Astrocyte (in vitro differentiated cells and primary cell): Measurements from ENCODE around the gene PIP5K1A. TPM values are rescaled to one million over a fixed set of nuclear protein-coding genes. Genes with fewer than 3 reads are reported as not detected.
A peak's percentile ranks its signal among the peaks of the same experiment; 100 is the strongest.

Experiments used
- DNase-seq: peaks from one replicate; pipeline ENCODE4 v3.0.0-alpha.2; 2010; ENCODE audit warnings: low read depth
- FAIRE-seq: peaks from 2 replicates; lab custom pipeline; 2011; peaks lifted over from hg19 to GRCh38; lab: Jason Lieb, UNC
- H2AFZ ChIP-seq: 2 replicates; pipeline ENCODE4 v1.6.0; 2012; ENCODE audit warnings: low read depth, low read length, inconsistent platforms
- H3K27ac ChIP-seq: 2 replicates; pipeline ENCODE4 v1.5.1; 2011; ENCODE audit warnings: low read depth, low read length, inconsistent platforms
- H3K27me3 ChIP-seq: 2 replicates; pipeline ENCODE4 v1.6.0; 2011; ENCODE audit warnings: low read length, inconsistent platforms; ENCODE audit not compliant: insufficient read depth
- H3K36me3 ChIP-seq: 2 replicates; pipeline ENCODE4 v1.5.1; 2011; ENCODE audit warnings: low read length, inconsistent platforms; ENCODE audit not compliant: insufficient read depth
- H3K4me1 ChIP-seq: 2 replicates; pipeline ENCODE4 v1.5.1; 2011; ENCODE audit warnings: low read length, inconsistent platforms; ENCODE audit not compliant: insufficient read depth
- H3K4me2 ChIP-seq: 2 replicates; pipeline ENCODE4 v1.6.0; 2012; ENCODE audit warnings: low read length, inconsistent platforms
- H3K4me3 ChIP-seq: 2 replicates; pipeline ENCODE4 v1.5.1; 2011; ENCODE audit warnings: low read depth, mild to moderate bottlenecking, low read length, inconsistent platforms; ENCODE audit not compliant: insufficient read depth
- H3K79me2 ChIP-seq: 2 replicates; pipeline ENCODE4 v1.6.0; 2012; ENCODE audit warnings: mild to moderate bottlenecking, low read length, inconsistent platforms; ENCODE audit not compliant: insufficient read depth
- H3K9ac ChIP-seq: 2 replicates; pipeline ENCODE4 v1.6.0; 2012; ENCODE audit warnings: mild to moderate bottlenecking, low read length, inconsistent platforms
- H3K9me3 ChIP-seq: 2 replicates; pipeline ENCODE4 v1.5.1; 2012; ENCODE audit warnings: low read depth, mild to moderate bottlenecking, low read length, inconsistent platforms; ENCODE audit not compliant: insufficient read depth
- H4K20me1 ChIP-seq: 2 replicates; pipeline ENCODE4 v1.6.0; 2012; ENCODE audit warnings: low read length, inconsistent platforms; ENCODE audit not compliant: insufficient read depth
- H3K27ac Mint-ChIP-seq: one replicate; pipeline ENCODE4 v1.8.0; 2021; ENCODE audit warnings: mild to moderate bottlenecking, mixed read lengths; ENCODE audit not compliant: unreplicated experiment
- H3K27me3 Mint-ChIP-seq: one replicate; pipeline ENCODE4 v1.8.0; 2021; ENCODE audit warnings: low read depth, mixed read lengths; ENCODE audit not compliant: unreplicated experiment
- H3K36me3 Mint-ChIP-seq: one replicate; pipeline ENCODE4 v1.8.0; 2021; ENCODE audit warnings: low read depth, mixed read lengths; ENCODE audit not compliant: unreplicated experiment
- H3K4me1 Mint-ChIP-seq: one replicate; pipeline ENCODE4 v1.8.0; 2021; ENCODE audit warnings: low read depth, mixed read lengths; ENCODE audit not compliant: unreplicated experiment
- H3K4me3 Mint-ChIP-seq: one replicate; pipeline ENCODE4 v1.8.0; 2021; ENCODE audit warnings: mild to moderate bottlenecking, moderate library complexity, mixed read lengths; ENCODE audit not compliant: unreplicated experiment
- H3K9me3 Mint-ChIP-seq: one replicate; pipeline ENCODE4 v1.8.0; 2021; ENCODE audit warnings: mild to moderate bottlenecking, mixed read lengths; ENCODE audit not compliant: unreplicated experiment
- CTCF ChIP-seq: IDR thresholded peaks from 2 replicates; pipeline ENCODE4 v1.5.1; 2011; ENCODE audit warnings: low read depth, mild to moderate bottlenecking, inconsistent platforms, low read length, moderate library complexity; ENCODE audit not compliant: insufficient read depth
- EZH2 ChIP-seq: IDR thresholded peaks from 2 replicates; pipeline ENCODE4 v1.6.1; 2012; ENCODE audit warnings: mild to moderate bottlenecking, low read length, inconsistent platforms; ENCODE audit not compliant: insufficient read depth
- total RNA-seq: library from RNA; stranded (reverse); gene quantifications from 2 replicates; pipeline ENCODE4 v1.2.1, GENCODE V29; 2021

The PIP5K1A gene
- total RNA-seq, 1 donor from 2014 or later = 121 TPM

- Histone ChIP-seq H2AFZ (no peak overlapping the region), H3K27me3 (no peaks in the 10 kb centered on the region), H3K79me2 (peaks cover 16% of the 10 kb centered on the region), H3K4me1 (peaks cover 20% of the 10 kb centered on the region), H4K20me1 (peaks cover 19% of the 10 kb centered on the region), H3K27ac (peak overlapping the region; percentile 33), H3K9me3 (no peaks in the 10 kb centered on the region), H3K4me2 (peak overlapping the region; percentile 58), H3K9ac (peak overlapping the region; percentile 26), H3K36me3 (peaks cover 78% of the 10 kb centered on the region), H3K4me3 (no peak overlapping the region)
- FAIRE-seq = no peak
- H3K27ac Mint-ChIP-seq = peak overlapping the region; percentile 88
- H3K27me3 Mint-ChIP-seq = no peaks in the 10 kb centered on the region
- DNase-seq = no peak
- no peaks in the 10 kb centered on the region for H3K9me3 Mint-ChIP-seq
- H3K4me1 Mint-ChIP-seq = peaks cover 19% of the 10 kb centered on the region
- H3K36me3 Mint-ChIP-seq = peaks cover 27% of the 10 kb centered on the region
- H3K4me3 Mint-ChIP-seq = peak overlapping the region; percentile 17
- no peak for TF ChIP-seq EZH2
- no peak for TF ChIP-seq CTCF
Measured at GRCh38 chr1:151237678-151238466, 39.5 kb downstream of the PIP5K1A start.

- peaks cover 19% of the 10 kb centered on the region for H3K4me1 Mint-ChIP-seq
- Histone ChIP-seq H3K36me3 (peaks cover 81% of the 10 kb centered on the region), H3K9ac (no peak overlapping the region), H3K4me3 (no peak overlapping the region), H3K9me3 (no peaks in the 10 kb centered on the region), H3K79me2 (peaks cover 16% of the 10 kb centered on the region), H3K4me1 (peaks cover 20% of the 10 kb centered on the region), H3K27me3 (no peaks in the 10 kb centered on the region), H4K20me1 (peaks cover 19% of the 10 kb centered on the region), H3K27ac (peak overlapping the region; percentile 33), H2AFZ (no peak overlapping the region), H3K4me2 (peak overlapping the region; percentile 58)
- TF ChIP-seq EZH2 (no peak), CTCF (no peak)
- DNase-seq (peak; percentile 87), FAIRE-seq (peak; percentile 92)
- peak overlapping the region; percentile 12 for H3K4me3 Mint-ChIP-seq
- H3K27ac Mint-ChIP-seq = peak overlapping the region; percentile 88
- peaks cover 30% of the 10 kb centered on the region for H3K36me3 Mint-ChIP-seq
- H3K27me3 Mint-ChIP-seq = no peaks in the 10 kb centered on the region
- no peaks in the 10 kb centered on the region for H3K9me3 Mint-ChIP-seq
Measured at GRCh38 chr1:151238467-151238739, 40.1 kb downstream of the PIP5K1A start.

DNA sequence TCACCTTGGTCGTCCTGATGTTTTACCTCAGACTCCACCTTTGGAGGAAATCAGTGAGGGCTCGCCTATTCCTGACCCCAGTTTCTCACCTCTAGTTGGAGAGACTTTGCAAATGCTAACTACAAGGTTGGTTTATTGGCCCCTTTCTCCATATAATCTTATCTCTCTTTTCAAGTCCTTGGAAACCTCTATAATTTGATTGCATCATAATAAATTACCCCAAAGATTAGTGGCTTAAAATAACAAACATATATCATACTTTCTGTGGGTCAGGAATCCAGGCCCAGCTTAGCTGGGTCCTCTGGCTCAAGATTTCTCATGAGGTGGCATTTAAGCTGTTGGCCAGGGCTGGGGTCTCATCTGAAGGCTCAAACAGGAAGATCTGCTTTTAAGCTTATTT is 44.1 kb downstream of the PIP5K1A start:
- H3K36me3 Mint-ChIP-seq = peaks cover 33% of the 10 kb centered on the region
- Histone ChIP-seq H3K9ac (no peak overlapping the region), H3K4me3 (no peak overlapping the region), H3K36me3 (peaks cover 75% of the 10 kb centered on the region), H3K79me2 (peaks cover 14% of the 10 kb centered on the region), H3K9me3 (no peaks in the 10 kb centered on the region), H3K27ac (no peak overlapping the region), H3K4me1 (peaks cover 15% of the 10 kb centered on the region), H2AFZ (no peak overlapping the region), H3K4me2 (no peak overlapping the region), H3K27me3 (no peaks in the 10 kb centered on the region), H4K20me1 (peaks cover 23% of the 10 kb centered on the region)
- no peaks in the 10 kb centered on the region for H3K27me3 Mint-ChIP-seq
- DNase-seq (no peak), FAIRE-seq (no peak)
- TF ChIP-seq CTCF = no peak
- no peak for TF ChIP-seq EZH2
- H3K4me1 Mint-ChIP-seq = peaks cover 17% of the 10 kb centered on the region
- no peak overlapping the region for H3K27ac Mint-ChIP-seq
- H3K9me3 Mint-ChIP-seq = no peaks in the 10 kb centered on the region
- H3K4me3 Mint-ChIP-seq = no peak overlapping the region
